SH-SY5Y (cell line): Measurements from ENCODE around the gene ASIP.

ENCODE experiments used
- GATA2 ChIP-seq: IDR thresholded peaks from 2 replicates; pipeline ENCODE4 v1.6.1; 2011; ENCODE audit warnings: mild to moderate bottlenecking, low read depth, low read length
- GATA3 ChIP-seq: IDR thresholded peaks from 2 replicates; pipeline ENCODE4 v1.6.1; 2011; ENCODE audit warnings: low read depth, mild to moderate bottlenecking, low read length, moderate library complexity

The ASIP gene

GRCh38 chr20:34268851-34269636 lies 27.8 kb downstream of the ASIP start:
- TF ChIP-seq GATA3 (no peak), GATA2 (no peak)

GRCh38 chr20:34269996-34270627 lies 28.9 kb downstream of the ASIP start:
- no peak for TF ChIP-seq GATA3
- TF ChIP-seq GATA2 = no peak

GRCh38 chr20:34271956-34272355 lies 30.7 kb downstream of the ASIP start:
- TF ChIP-seq GATA2 (no peak), GATA3 (no peak)

GRCh38 chr20:34274694-34275093 lies 33.5 kb downstream of the ASIP start:
- TF ChIP-seq GATA2 = no peak

GRCh38 chr20:34281177-34281576 lies 40.0 kb downstream of the ASIP start:
- TF ChIP-seq GATA2 (no peak), GATA3 (no peak)

- TF ChIP-seq GATA3 (no peak), GATA2 (no peak)
These were observed 40.8 kb downstream of the ASIP start for GRCh38 chr20:34282041-34282440.

- no peak for TF ChIP-seq GATA2
- TF ChIP-seq GATA3 = no peak
These were observed 42.6 kb downstream of the ASIP start for GRCh38 chr20:34283844-34284243.

- no peak for TF ChIP-seq GATA2
- TF ChIP-seq GATA3 = no peak
These were observed 44.2 kb downstream of the ASIP start for GRCh38 chr20:34285450-34285849.

GRCh38 chr20:34290471-34290870 lies 49.2 kb downstream of the ASIP start:
- TF ChIP-seq GATA3 = no peak
- no peak for TF ChIP-seq GATA2

GRCh38 chr20:34292496-34292895 lies 51.3 kb downstream of the ASIP start:
- TF ChIP-seq GATA3 = no peak
- TF ChIP-seq GATA2 = no peak

GRCh38 chr20:34293119-34293518 lies 51.9 kb downstream of the ASIP start:
- TF ChIP-seq GATA2 (no peak), GATA3 (no peak)

GRCh38 chr20:34293589-34293988 lies 52.4 kb downstream of the ASIP start:
- TF ChIP-seq GATA2 = no peak
- TF ChIP-seq GATA3 = no peak

- no peak for TF ChIP-seq GATA2
- no peak for TF ChIP-seq GATA3
These were observed 53.3 kb downstream of the ASIP start for GRCh38 chr20:34294563-34294962.

GRCh38 chr20:34295284-34295683 lies 54.1 kb downstream of the ASIP start:
- TF ChIP-seq GATA3 = no peak
- no peak for TF ChIP-seq GATA2

- TF ChIP-seq GATA2 = no peak
- TF ChIP-seq GATA3 = no peak
These were observed 55.2 kb downstream of the ASIP start for GRCh38 chr20:34296468-34296867.

GRCh38 chr20:34299556-34300255 lies 58.5 kb downstream of the ASIP start:
- TF ChIP-seq GATA3 (no peak), GATA2 (no peak)
